NCI-H1417 treated with DMSO at 0.1 percent for 48 hours (cell line): ENCODE results near the gene SKA1.
"Not testable (repeated sequence)": the region's sequence is repeated elsewhere in the genome, so short reads cannot be mapped to it uniquely, and the experiment has no call there.

Experiments
- DNase-seq: peaks from one replicate; lab custom pipeline; 2025; lab: John Stamatoyannopoulos, UW

SKA1 gene

DNA sequence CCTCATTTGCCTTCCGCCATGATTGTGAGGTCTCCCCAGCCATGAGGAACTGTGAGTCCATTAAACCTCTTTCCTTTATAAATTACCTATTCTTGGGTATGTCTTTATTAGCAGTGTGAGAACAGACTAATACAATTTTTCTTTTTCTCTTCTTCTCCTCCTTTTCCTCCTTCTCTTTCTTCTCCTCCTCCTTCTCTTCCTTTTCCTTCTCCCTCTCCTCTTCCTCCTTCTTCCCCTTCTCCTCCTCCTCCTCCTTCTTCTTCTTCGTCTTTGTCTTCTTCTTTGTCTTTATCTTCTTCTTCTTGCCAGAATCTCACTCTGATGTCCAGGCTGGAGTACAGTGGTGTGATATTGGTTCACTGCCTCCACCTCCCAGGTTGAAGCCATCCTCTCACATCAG, 20.2 kb downstream of the SKA1 start:
- DNase-seq, result no peak

DNA sequence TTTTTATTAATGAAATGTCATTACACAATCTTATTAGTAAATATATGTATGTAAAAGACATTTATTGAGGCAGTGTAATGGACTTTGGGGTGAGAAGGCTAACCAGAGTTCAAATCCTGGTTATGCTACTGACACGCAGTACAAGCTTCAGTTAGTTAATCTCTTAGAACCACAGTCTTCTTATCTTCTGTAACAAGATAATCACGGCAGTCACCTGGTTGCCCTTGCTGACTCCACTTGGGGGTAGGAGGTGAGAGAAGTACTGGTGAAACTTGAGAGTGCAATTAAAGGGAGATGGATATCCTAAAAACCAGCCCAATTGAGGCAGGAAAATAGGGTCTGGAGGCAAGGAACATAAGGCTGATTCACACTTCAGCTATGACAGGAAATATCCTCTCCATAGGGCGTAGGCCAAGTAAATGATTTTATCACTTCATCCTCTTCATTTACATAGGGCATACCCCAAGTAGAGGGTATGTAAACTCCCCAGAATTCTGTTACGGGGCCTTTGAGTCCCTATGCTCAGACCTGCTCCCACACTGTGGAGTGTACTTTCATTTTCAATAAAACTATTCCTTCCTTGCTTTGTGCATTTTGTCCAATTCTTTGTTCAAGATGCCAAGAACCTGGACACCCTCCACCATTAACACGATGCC, 21.3 kb downstream of the SKA1 start:
- DNase-seq, result no peak

- no peak for DNase-seq
These were observed 22.2 kb downstream of the SKA1 start for GRCh38 chr18:50397023-50397422.

- no peak for DNase-seq
These were observed 23.3 kb downstream of the SKA1 start for GRCh38 chr18:50398099-50398498.

DNA sequence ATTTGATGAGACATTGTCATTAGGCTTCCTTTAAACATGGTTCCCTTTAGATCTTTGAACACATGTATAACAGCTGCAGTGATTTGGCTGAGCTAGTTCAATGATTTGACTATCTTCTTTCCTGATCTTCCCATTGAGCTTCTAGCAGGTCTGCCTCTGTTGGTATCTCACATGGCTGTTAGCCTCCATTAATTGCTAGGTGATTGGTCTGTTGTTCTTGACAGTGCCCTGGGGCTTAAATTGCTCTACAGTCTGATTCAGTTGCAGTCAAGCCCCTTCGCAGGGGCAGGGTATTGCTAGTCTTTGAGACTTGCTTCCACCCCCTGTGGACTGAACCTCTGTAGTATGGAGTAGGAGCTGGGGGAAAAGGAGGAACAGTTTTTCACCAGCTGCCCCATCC, 24.1 kb downstream of the SKA1 start:
- no peak for DNase-seq

DNA sequence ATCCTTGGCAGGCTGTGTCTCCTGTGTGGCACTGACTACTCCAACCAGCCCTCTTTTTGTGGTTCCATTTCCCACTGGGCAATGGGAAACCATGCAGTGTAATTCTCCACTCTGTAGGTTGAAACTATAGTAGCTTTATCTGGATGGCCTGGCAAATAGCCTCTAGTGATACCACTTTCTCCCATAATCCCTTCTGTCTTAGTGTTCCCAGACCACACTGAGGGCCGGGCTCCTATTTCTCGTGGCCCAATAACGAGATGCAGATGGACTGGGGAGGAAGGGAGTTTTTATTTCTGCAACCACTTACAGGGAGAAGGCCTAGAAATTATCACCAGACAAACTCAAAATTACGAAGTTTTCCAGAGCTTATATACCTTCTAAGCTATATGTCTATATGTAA, 24.7 kb downstream of the SKA1 start:
- no peak for DNase-seq

- not testable (repeated sequence) for DNase-seq
These were observed 25.6 kb downstream of the SKA1 start for GRCh38 chr18:50400438-50400837.

- DNase-seq, result no peak
These were observed 26.4 kb downstream of the SKA1 start for GRCh38 chr18:50401295-50401694.

- no peak for DNase-seq
These were observed 27.0 kb downstream of the SKA1 start for GRCh38 chr18:50401888-50402287.

- not testable (repeated sequence) for DNase-seq
These were observed 30.1 kb downstream of the SKA1 start for GRCh38 chr18:50404752-50405581.

DNA sequence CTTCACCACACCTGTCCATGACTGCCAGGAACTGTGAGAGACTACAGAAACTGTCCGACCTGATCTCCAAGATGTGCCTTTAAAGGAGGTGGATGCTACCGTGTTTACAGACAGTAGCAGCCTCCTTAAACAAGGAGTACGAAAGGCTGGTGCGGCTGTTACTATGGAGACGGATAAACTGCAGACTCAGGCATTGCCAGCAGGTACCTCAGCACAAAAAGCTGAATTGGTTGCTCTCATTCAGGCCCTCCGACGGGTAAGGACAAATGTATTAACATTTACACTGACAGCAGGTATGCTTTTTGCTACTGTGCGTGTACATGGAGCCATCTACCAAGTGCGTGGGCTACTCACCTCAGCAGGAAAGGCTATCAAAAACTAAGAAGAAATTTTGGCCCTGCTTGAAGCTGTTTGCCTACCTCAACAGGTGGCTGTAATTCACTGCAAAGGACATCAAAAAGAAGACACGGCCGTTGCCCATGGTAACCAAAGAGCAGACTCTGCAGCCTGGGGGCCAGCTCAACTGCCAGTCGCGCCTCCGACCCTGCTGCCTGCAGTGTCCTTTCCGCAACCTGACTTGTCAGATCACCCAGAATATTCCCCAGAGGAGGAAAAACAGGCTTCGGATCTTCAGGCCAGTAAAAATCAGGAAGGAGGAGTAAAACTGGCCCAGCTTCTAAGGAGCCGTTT, 30.9 kb downstream of the SKA1 start:
- peak; percentile 89 for DNase-seq

DNA sequence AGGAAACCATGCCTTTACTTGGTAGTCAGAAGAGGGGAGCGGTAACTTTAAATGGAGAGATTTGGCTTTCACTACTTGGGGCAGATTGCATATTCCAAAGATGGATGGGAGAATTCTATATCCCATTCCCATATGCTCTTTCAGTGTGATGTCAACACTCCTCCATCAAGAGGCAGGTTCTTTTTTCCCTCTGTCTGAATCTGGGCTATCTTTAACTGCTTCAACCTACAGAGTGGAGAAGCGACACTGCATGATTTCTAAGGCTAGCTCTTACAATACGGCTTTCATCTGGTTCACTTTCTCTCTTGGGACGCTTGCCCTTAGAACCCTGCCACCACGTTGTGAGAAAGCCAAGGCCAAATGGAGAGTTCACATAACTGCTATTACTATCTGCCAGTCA, 34.4 kb downstream of the SKA1 start:
- DNase-seq, result no peak

GRCh38 chr18:50410008-50410407, 35.2 kb downstream of the SKA1 start:
- DNase-seq, result no peak

- no peak for DNase-seq
These were observed 36.0 kb downstream of the SKA1 start for GRCh38 chr18:50410894-50411293.

- not testable (repeated sequence) for DNase-seq
These were observed 42.0 kb downstream of the SKA1 start for GRCh38 chr18:50416832-50417231.

DNA sequence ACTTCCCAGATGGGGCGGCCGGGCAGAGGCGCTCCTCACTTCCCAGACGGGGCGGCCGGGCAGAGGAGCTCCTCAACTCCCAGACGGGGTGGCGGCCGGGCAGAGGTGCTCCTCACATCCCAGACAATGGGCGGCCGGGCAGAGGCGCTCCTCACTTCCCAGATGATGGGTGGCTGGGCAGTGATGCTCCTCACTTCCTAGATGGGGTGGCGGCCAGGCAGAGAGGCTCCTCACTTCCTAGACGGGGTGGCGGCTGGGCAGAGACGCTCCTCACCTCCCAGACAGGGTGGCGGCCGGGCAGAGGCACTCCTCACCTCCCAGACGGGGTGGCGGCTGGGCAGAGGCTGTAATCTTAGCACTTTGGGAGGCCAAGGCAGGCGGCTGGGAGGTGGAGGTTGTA, 42.9 kb downstream of the SKA1 start:
- not testable (repeated sequence) for DNase-seq

GRCh38 chr18:50418650-50419049, 43.8 kb downstream of the SKA1 start:
- no peak for DNase-seq

DNA sequence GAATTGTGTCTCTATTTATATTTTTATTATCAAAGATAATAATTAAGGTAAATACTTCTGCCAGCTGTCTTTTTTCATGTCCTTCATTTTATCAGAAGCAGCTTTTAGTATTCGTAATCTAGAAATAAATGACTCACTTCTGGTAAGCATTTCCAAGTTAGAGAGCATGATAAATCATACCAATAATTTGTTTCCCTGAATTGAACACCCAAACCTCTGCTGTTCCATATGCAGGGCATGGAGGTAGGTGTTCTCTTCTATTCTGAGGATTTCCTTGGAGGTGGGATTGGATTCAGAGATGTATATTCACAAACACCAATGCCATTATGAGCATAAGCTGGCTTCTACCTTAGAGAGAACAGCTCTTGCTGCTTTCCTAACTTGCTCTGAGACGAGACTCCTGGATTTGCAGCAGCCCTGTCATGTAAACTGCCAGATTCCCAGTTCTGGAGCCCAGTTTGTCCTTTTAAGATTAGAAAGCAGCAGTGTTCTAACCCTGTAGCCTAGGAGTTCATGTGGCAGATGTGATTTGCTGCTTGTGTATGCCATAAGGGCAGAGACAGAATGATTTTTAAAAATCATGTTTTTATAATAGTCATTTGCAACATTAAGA, 47.5 kb downstream of the SKA1 start:
- no peak for DNase-seq

DNA sequence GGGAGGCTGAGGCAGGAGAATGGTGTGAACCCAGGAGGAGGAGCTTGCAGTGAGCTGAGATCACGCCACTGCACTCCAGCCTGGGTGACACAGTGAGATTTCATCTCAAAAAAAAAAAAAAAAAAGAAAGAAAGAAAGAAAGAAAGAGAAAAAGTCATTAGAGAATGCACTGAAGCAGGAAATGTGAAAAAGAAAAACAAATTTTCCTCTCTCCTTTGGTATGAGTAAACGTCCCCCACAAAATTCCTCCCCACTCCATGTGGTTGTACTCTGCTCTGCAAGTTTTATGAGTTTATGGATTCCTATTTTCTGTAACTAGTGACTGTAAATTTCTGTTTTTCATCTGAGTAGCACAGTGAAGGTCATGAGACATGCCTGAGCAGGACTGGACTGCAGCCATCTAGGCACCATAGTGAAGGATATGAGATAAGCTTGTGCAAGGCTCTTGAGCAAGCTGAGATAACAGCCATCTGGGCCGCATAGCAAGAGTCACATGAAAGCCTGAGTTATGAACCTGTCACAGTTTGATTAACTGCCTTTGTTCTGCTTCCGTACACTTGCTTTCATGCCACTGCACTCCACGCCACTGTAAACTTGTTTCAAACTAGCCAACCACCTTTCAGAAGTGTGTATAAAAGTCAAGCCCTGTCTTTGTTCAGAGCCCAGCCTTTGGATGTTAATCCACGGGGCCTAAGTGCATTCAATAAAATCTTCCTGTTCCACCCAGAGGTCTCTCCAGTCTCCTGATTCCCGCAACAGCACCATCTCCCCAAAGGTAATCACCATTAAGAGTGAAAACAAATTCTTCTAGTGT, 50.2 kb downstream of the SKA1 start:
- DNase-seq, result no peak

DNA sequence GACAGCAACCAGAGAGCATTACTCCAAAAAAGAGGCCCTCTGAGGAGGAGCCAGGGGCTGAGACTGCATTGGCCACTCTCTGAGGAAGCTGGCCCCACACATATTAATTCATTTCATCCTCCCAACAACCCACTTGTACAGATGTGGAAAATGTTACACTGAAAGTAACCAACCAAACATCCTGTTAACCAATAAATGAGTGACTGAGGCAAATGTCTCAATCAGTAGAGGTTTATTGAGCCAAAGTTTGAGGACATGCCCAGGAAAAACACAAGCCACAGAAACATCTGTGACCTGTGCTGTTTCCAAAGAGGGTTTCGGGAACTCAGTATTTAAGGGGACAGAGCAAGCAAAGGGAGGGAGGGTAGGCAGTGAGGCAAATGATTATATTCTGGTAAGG, 53.0 kb downstream of the SKA1 start:
- DNase-seq, result no peak

- DNase-seq, result no peak
These were observed 53.8 kb downstream of the SKA1 start for GRCh38 chr18:50428531-50429206.
